NCI-H2196 treated with DMSO at 0.1 percent for 48 hours (cell line): ENCODE measurements around the gene MBNL2.

Source experiments
- DNase-seq: peaks from one replicate; lab custom pipeline; 2025; ENCODE audit not compliant: unreplicated experiment; lab: John Stamatoyannopoulos, UW

MBNL2 gene

DNA sequence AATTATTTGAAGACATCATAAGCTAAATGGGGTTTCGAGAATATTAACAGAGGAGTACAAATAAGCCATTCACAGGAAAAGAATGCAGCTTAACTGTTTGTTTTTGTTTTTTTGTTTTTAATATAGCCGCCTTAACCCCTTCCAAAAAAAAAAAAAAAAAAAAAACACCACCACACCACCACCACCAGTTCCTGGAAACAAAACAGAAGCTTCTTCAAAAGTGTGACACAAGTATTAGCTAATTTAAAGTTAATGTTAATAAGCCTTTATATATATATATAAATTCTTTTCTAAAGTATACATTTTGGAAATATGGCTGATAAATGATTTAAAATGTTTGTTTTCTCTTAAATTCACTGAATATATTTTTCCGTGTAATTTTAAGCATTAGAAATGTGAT, 213.2 kb downstream of the MBNL2 start:
- no peak for DNase-seq

DNA sequence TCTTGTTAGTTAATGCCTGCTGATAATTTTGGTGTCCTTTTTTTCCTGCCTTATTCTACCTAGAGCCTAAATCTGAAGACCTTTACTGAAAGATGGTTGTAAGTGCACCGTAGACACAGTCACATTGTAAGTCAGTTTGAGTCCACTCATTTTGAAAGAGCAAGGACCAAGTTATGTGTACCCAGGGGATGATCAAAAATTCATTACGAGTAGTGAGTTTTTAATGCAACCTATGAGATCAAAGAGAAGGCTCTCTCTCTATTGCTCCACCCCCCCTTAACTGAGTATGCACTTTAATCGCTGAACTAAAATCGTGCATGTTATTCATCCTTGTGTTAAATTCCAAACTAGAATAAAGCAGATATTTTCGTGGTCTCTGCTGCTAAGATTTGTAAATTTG, 213.7 kb downstream of the MBNL2 start:
- DNase-seq, result no peak

DNA sequence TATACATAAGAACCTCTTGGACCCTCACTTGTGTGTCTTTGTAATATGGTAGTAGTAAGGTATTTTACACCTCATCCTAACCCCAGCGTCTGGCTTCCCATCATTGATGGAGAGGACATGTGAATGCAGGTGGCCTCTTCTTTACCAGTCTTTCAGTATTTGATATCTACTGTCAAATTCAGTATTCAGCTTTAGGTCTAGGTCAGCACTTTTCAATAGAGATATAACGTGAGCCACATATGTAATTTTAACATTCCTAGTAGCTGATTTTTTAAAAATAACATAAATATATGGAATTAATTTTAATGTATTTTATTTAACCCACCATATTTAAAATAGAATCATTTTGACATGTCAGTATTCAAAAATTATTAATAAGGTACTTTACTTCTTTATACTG, 214.7 kb downstream of the MBNL2 start:
- no peak for DNase-seq

DNA sequence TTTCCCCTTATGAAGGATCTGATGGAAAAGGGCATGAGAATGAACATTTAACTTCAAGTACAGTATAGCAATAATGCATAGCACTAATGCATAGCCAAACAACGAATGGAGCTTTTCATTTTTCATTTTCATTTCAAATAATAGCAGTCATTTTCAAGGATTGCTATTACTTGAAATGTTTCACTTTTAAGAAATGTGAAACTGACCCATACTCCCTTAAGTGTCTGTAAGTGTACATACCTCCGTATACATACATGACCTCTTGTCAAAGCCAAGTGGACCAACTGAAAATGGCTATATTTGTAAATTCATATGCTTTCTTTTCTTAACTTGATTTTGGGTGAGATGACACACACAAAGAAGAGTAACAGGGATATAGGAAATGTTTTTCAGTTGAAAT, 215.6 kb downstream of the MBNL2 start:
- no peak for DNase-seq

DNA sequence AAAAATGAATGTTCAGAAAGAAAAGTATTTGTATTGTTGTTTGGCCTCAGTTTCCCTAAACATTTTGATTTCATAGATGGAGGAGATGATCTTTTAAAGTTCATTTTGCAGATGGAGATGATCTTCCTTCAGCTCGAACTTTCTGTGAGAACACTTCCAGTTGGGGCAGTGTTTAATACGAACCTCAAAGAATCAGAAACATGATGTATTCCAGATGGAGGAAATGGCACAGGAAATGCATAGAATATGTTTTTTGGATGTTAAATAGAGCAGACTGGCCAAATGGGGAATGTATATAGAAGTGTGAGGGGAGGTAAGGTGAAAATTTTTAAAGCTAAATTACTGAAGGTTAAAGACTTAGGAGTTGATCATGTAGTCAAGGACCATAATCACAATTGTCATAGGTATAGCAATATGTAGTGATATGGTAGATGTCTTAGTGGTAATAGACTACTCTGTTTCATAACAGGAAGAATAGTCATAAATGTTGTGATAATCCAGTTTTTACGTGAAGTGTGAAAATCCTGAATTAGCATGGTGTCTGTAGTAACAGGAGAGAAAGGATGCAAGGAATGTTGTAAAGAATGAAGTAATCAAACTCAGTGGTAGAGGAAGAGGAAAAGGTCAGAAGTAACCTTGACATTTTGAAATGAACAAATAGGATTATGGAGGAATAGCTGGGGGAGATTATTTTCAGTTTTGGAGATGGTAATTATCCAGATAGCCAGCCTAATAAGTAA, 216.9 kb downstream of the MBNL2 start:
- DNase-seq, result no peak

DNA sequence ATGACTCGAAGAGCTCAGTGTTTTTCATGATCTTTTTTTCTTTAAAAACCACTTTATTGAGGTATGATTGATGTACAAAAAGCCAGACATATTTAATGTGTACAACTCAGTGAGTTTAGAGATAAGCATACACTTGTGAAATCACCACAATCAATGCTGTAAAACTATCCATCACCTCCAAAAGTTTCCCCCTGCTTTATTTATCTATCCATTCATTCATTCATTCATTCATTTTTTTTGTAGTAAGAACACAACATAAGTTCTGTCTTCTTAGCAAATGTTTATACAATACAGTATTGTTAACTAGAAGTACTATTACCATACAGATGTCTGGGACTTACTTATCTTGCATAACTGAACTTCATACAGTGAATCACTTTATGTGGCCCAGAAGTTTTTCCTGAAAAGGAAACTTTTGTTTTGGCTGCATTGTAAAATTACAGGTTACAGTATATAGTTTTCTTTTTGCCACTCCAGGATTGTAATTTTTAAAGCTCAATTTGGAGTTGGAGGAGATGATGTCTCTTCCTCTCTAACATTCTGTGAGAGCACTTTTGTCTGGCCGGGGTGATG, 218.6 kb downstream of the MBNL2 start:
- no peak for DNase-seq

DNA sequence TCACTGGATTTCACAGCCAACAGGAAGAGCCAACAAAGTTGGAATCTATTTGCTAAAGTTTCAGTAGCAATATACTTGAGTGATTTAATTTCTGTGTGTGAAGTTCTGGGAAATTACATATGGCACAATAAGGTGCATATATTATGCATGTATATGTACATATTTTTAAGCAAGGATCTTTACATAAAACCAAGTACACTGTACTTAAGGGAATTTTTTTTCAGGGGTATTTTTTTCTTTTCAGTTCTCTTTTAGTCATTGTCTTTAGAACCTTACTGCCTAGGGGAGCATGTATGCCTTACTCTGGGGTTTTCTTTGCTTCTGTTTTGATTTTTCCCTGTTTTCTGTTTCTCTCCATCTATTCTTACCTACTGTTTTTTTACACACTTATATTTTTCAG, 219.2 kb downstream of the MBNL2 start:
- DNase-seq, result no peak
